NCI-H510A treated with DMSO at 0.1 percent for 48 hours (cell line): ENCODE measurements around the gene SLC12A5.

Source experiments
- DNase-seq: peaks from one replicate; lab custom pipeline; 2025; lab: John Stamatoyannopoulos, UW

The SLC12A5 gene

GRCh38 chr20:46006964-46007363 lies 22.1 kb upstream of the SLC12A5 start:
- DNase-seq: no peak

GRCh38 chr20:46007671-46008070 lies 21.3 kb upstream of the SLC12A5 start:
- DNase-seq: no peak

- no peak for DNase-seq
Observed at GRCh38 chr20:46009816-46010215, 19.2 kb upstream of the SLC12A5 start.

DNA sequence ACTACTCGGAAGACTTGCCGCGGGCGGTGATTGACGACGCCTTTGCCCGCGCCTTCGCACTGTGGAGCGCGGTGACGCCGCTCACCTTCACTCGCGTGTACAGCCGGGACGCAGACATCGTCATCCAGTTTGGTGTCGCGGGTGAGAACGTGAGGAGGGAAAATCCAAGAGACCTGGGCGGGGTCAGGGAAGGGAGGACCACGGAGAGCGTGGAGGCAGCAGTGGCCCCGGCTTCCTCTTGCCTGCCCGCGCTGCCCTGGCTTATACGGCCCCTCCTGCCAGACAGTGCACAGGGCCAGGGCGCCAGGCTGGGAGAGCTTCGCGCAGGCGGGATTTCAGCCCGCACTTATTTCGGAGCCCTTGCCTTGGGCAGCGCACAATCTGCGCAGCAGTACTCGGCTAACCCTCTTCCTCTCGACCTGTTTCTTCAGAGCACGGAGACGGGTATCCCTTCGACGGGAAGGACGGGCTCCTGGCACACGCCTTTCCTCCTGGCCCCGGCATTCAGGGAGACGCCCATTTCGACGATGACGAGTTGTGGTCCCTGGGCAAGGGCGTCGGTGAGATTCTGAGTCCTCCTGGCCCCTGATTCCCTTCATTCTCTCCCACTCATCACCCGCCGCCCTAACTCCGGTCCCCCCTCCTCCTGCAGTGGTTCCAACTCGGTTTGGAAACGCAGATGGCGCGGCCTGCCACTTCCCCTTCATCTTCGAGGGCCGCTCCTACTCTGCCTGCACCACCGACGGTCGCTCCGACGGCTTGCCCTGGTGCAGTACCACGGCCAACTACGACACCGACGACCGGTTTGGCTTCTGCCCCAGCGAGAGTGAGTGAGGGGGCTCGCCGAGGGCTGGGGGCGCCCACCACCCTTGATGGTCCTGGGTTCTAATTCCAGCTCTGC lies 18.3 kb upstream of the SLC12A5 start:
- peak; percentile 27 for DNase-seq

DNA sequence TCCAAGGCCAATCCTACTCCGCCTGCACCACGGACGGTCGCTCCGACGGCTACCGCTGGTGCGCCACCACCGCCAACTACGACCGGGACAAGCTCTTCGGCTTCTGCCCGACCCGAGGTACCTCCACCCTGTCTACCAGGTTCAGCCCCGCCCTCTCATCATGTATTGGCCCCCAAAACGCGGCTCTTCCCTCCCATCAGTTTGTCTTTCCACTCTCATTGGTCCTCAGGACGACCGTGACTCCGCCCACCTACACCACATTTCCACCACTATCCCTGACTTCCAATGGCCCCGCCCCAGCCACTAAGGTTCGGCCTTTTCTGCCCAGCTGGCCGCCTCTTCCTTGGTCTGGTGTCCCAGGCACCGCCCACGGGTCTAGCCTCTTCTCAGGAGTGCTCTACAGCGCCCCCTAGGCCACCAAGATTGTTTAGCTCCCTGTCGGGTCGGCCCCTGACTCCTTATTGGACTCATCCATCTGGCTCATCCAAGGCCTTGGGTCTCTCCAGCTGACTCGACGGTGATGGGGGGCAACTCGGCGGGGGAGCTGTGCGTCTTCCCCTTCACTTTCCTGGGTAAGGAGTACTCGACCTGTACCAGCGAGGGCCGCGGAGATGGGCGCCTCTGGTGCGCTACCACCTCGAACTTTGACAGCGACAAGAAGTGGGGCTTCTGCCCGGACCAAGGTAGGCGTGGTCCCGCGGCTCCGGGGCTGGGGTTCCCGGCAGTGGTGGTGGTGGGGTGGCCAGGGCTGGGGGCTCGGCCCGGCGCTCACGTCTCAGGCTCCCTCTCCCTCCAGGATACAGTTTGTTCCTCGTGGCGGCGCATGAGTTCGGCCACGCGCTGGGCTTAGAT lies 17.2 kb upstream of the SLC12A5 start:
- no peak for DNase-seq

GRCh38 chr20:46012921-46013320 lies 16.1 kb upstream of the SLC12A5 start:
- no peak for DNase-seq

GRCh38 chr20:46013322-46013828 lies 15.6 kb upstream of the SLC12A5 start:
- no peak for DNase-seq

GRCh38 chr20:46013829-46014516 lies 15.0 kb upstream of the SLC12A5 start:
- DNase-seq: peak; percentile 90

GRCh38 chr20:46014517-46015396 lies 14.3 kb upstream of the SLC12A5 start:
- DNase-seq: no peak

DNA sequence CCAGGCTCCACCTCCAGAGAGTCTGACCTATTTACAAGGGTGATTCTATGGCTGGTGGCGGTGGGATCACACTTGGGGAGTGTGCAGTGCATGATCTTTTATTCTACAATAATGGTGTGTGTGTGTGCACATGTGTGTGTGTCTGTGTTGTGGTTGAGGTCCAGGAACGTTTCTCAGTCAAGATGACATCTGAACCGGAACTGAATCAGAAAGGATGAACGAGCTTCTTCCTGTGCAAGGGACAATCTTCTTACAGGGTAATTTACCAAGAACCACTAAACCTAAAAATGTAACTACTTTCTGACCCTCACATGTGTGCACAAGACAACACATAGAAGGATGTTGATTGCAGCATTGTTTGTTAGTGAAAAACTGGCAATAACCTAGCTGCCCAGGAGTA lies 11.7 kb upstream of the SLC12A5 start:
- DNase-seq: no peak

DNA sequence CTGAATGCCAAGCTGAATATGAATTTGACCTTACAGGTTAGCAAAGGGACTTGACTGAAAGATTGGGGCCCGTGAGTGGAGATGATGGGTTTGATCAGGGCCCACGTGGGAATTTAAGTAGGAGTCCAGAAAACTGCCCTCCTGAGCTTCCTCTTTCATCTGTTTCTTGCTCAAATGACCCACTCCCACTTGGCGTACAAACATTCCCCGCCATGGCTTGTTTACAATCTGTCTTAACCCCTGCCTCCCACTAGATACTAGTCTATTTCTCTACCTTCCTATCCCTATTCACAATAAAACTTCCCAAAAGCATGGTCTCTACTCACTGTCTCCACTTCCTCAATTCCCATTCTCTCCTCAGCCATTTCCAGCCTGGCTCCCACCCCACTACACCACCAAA lies 10.9 kb upstream of the SLC12A5 start:
- DNase-seq: no peak

GRCh38 chr20:46018611-46019010 lies 10.4 kb upstream of the SLC12A5 start:
- no peak for DNase-seq

GRCh38 chr20:46020555-46020954 lies 8.5 kb upstream of the SLC12A5 start:
- DNase-seq: no peak

DNA sequence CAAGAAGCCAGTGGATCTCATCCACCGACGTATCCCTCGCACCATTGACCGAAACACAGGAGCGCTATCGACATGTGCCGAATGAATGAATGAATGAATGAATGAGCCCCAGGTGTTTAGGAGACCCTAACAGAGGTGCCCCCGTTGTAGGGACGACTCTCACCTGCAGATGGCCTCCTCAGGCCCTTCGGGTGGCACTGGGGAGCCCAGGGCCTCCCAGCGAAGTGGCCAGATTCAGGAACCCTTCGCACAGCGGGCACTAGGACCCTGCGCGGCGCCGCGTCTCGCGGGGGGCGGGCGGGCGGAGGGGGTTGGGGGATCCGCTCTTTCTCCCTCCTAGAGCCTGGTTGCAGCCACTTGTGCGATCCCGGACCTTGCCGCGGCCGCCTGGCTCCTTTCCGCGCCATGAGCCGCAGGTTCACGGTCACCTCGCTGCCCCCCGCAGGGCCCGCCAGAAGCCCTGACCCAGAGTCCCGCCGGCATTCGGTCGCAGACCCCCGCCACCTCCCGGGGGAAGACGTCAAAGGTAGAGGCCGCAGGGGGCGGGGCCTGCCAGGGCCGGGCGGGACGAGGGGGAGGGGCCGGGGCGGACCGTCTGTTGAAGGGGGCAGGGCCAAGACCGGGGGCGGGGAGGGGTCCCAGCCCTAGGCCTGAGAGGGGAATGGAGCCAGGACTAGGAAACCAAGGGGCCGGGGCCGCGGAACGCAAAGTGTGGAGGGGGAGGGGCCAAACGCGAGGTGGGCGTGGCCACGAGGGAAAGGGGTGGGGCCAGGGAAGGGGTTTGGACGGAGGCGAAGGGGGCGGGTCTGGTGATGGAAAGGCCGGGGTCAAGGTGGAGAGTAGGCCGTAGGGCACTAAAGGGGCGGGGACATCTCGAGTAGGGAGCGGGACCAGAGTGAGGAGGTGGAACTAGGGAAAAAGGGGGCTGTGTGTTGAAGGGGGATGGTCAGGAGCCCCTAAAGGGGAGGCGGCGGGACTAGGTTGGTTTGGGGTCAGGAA lies 7.4 kb upstream of the SLC12A5 start:
- DNase-seq: peak; percentile 67

DNA sequence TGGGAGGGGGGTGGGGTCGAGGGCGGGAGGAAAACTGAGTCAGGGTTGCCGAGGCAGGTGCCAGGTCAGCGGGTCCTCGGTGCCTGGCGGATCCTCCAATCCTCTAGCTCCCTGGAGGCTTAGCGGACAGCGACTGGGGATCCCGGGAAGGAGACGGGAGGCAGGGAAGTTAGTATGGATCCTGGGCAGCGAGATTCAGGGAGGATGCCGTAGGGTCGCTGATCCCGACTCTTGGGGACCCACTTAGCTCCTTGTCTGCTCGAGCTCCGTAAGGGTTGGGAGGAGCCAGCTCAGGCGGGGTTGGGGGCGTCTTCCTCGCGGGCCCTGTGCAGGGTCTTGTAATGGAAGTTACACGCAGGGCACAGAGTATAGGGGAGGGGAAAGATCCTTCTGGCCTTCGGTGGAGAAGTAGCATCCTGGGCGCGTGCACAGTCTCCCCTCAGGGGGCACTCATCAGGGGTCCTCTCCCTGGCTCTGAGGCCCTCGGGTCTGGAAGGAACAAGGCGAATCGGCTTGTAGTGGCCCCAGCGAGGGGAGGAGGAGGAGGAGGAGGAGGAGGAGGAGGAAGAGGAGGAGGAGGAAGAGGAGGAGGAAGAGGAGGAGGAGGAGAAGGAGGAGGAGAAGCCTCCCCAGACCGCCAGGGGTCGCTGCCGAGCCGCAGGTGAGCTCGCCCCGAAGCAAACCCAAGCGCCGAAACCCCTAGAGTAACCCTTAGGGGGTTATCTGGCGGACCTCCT lies 6.4 kb upstream of the SLC12A5 start:
- peak; percentile 65 for DNase-seq

GRCh38 chr20:46023148-46023484 lies 5.9 kb upstream of the SLC12A5 start:
- DNase-seq: no peak

GRCh38 chr20:46023999-46024398 lies 5.0 kb upstream of the SLC12A5 start:
- no peak for DNase-seq

- DNase-seq: no peak
Observed at GRCh38 chr20:46025376-46025783, 3.6 kb upstream of the SLC12A5 start.

- DNase-seq: no peak
Observed at GRCh38 chr20:46027245-46027853, 1.7 kb upstream of the SLC12A5 start.
